GM10266 (cell line): Measurements from ENCODE around the gene NINL.

ENCODE experiments used
- DNase-seq: peaks from one replicate; pipeline ENCODE4 v3.0.0; 2012; ENCODE audit errors: extremely low spot score
- CTCF ChIP-seq: IDR thresholded peaks from 2 replicates; pipeline ENCODE4 v1.5.1; 2012; ENCODE audit warnings: mild to moderate bottlenecking, low read depth; ENCODE audit not compliant: control insufficient read depth, insufficient read depth; ENCODE audit errors: missing control alignments

The NINL gene

GRCh38 chr20:25485872-25486271 is 99.5 kb downstream of the NINL start:
- no peak for TF ChIP-seq CTCF
- DNase-seq = no peak

GRCh38 chr20:25484911-25485511 is 100.3 kb downstream of the NINL start:
- no peak for TF ChIP-seq CTCF
- no peak for DNase-seq

GRCh38 chr20:25484224-25484846 is 101.0 kb downstream of the NINL start:
- no peak for TF ChIP-seq CTCF
- no peak for DNase-seq

- no peak for TF ChIP-seq CTCF
- DNase-seq = no peak
Observed at GRCh38 chr20:25483431-25484132, 101.7 kb downstream of the NINL start.

- no peak for DNase-seq
- TF ChIP-seq CTCF = no peak
Observed at GRCh38 chr20:25481918-25482253, 103.4 kb downstream of the NINL start.

GRCh38 chr20:25481235-25481917 is 104.0 kb downstream of the NINL start:
- DNase-seq = no peak
- no peak for TF ChIP-seq CTCF
